Measurements from ENCODE around the gene HADHA.

Gene HADHA

GRCh38 chr2:26244309-26245230, at the start of gene HADHA, which contains the start of gene HADHB:
Gene HADHA, minus strand, starts transcription at chr2:26244632. Its CDS starts 36 bp downstream, at chr2:26244596.
Gene HADHB, plus strand, starts transcription at chr2:26244939. Its CDS starts 9,316 bp downstream, at chr2:26254255.
- DNase-seq (ENCODE audit: extremely low read depth, insufficient read length): peak; percentile 92
- peak; percentile 39 for TF ChIP-seq CTCF (IDR thresholded peaks at IDR 0.05; ENCODE audit: insufficient read depth, low read length, poor library complexity, severe bottlenecking)
- no peaks in the 10 kb centered on the region for H3K27me3 ChIP-seq (replicated peaks; ENCODE audit: control insufficient read depth, insufficient read depth, low read length)
- no peaks in the 10 kb centered on the region for H3K36me3 ChIP-seq (ENCODE audit: control insufficient read depth, insufficient read depth, low read length)
- H3K4me3 ChIP-seq (replicated peaks; ENCODE audit: low read depth, low read length): peak within 1 kb of the TSS; percentile 97

- Histone ChIP-seq H3K4me3 (replicated peaks; ENCODE audit: low read depth, low read length) (no peak overlapping the region), H3K27me3 (replicated peaks; ENCODE audit: control insufficient read depth, insufficient read depth, low read length) (no peaks in the 10 kb centered on the region), H3K36me3 (ENCODE audit: control insufficient read depth, insufficient read depth, low read length) (0 out of 2 replicates have a peak, but pooled peaks cover 2% of the 10 kb centered on the region)
- TF ChIP-seq CTCF (IDR thresholded peaks at IDR 0.05; ENCODE audit: insufficient read depth, low read length, poor library complexity, severe bottlenecking): no peak
- DNase-seq (ENCODE audit: extremely low read depth, insufficient read length): no peak
These were observed 48.2 kb upstream of the HADHA start for GRCh38 chr2:26292646-26293045.

GRCh38 chr2:26290001-26290400, 45.6 kb upstream of the HADHA start:
- no peak for TF ChIP-seq CTCF (IDR thresholded peaks at IDR 0.05; ENCODE audit: insufficient read depth, low read length, poor library complexity, severe bottlenecking)
- Histone ChIP-seq H3K27me3 (replicated peaks; ENCODE audit: control insufficient read depth, insufficient read depth, low read length) (no peaks in the 10 kb centered on the region), H3K4me3 (replicated peaks; ENCODE audit: low read depth, low read length) (no peak overlapping the region), H3K36me3 (ENCODE audit: control insufficient read depth, insufficient read depth, low read length) (peaks cover 4% of the 10 kb centered on the region; the same call in 1 of the 2 replicates)
- no peak for DNase-seq (ENCODE audit: extremely low read depth, insufficient read length)

DNA sequence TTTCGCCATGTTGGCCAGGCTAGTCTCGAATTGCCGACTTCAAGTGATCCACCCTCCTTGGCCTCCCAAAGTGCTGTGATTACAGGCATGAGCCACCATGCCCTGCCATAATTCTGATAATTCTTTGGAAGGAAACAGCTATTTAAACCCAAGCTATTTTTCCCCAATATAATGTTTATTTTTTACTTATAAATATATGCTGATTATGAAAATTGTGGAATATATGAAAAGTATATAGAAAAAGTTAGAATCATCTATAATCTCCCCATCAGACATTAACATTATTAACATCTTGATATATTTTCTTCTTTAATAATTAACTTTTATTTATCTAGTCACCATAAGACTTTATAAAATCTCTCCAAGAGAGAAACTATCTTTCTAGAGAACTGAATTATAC, 41.5 kb upstream of the HADHA start:
- Histone ChIP-seq H3K4me3 (replicated peaks; ENCODE audit: low read depth, low read length) (no peak overlapping the region), H3K36me3 (ENCODE audit: control insufficient read depth, insufficient read depth, low read length) (peaks cover 6% of the 10 kb centered on the region), H3K27me3 (replicated peaks; ENCODE audit: control insufficient read depth, insufficient read depth, low read length) (no peaks in the 10 kb centered on the region)
- TF ChIP-seq CTCF (IDR thresholded peaks at IDR 0.05; ENCODE audit: insufficient read depth, low read length, poor library complexity, severe bottlenecking): no peak
- DNase-seq (ENCODE audit: extremely low read depth, insufficient read length): no peak

- no peak overlapping the region for H3K4me3 ChIP-seq (replicated peaks; ENCODE audit: low read depth, low read length)
- TF ChIP-seq CTCF (IDR thresholded peaks at IDR 0.05; ENCODE audit: insufficient read depth, low read length, poor library complexity, severe bottlenecking): no peak
- no peaks in the 10 kb centered on the region for H3K27me3 ChIP-seq (replicated peaks; ENCODE audit: control insufficient read depth, insufficient read depth, low read length)
- no peak for DNase-seq (ENCODE audit: extremely low read depth, insufficient read length)
- H3K36me3 ChIP-seq (ENCODE audit: control insufficient read depth, insufficient read depth, low read length): peaks cover 11% of the 10 kb centered on the region
These were observed 39.7 kb upstream of the HADHA start for GRCh38 chr2:26284132-26284531.

Data from GM06990 (cell line).